A549 (cell line): ENCODE data around the gene FCMR. TPM values are rescaled to one million over a fixed set of nuclear protein-coding genes. Genes with fewer than 3 reads are reported as not detected.

Source experiments
- ATAC-seq, 2 experiments: fragments of 200-7000 bp in 1 of 2; fragments of >200 bp in 1 of 2; cut with Nextera tagmentation in 1 of 2; cut with Tn5 transposase in 1 of 2; 3 replicates each; pipeline versions ENCODE4 v1.8.0 to v1.9.1; 2018 to 2020; ENCODE audit warnings: mild to moderate bottlenecking in 1 of 2, moderate library complexity in 1 of 2
- CTCF ChIA-PET: fragments of 300-600 bp; sonication (Branson Sonifier 250); formaldehyde crosslinking; extraction: SDS; loops from one replicate; lab custom pipeline; 2021; ENCODE audit warnings: antibody characterized with exemption, inconsistent platforms; lab: Yijun Ruan, JAX
- POLR2A ChIA-PET: fragments of 350-600 bp; formaldehyde crosslinking; extraction: SDS; loops from one replicate; lab custom pipeline; 2021; ENCODE audit warnings: antibody characterized with exemption, inconsistent platforms; lab: Yijun Ruan, JAX
- DNase-seq, 2 experiments: peaks; one replicate each; pipeline versions ENCODE4 v3.0.0 to v3.0.0-alpha.2; 2011 to 2016; ENCODE audit warnings: low read depth in 1 of 2, low spot score in 1 of 2
- FAIRE-seq: peaks from 2 replicates; lab custom pipeline; 2011; peaks lifted over from hg19 to GRCh38; lab: Jason Lieb, UNC
- H3K27ac ChIP-seq, 2 experiments: fragments of >200 bp; sonication (Bioruptor Twin); formaldehyde crosslinking; 3 replicates each; pipeline ENCODE4 v1.5.1; 2016 to 2017
- H3K4me1 ChIP-seq: fragments of >200 bp; sonication (Bioruptor Twin); formaldehyde crosslinking; 3 replicates; pipeline ENCODE4 v1.6.1; 2016
- H3K4me2 ChIP-seq: fragments of >200 bp; sonication (Bioruptor Twin); formaldehyde crosslinking; 3 replicates; pipeline ENCODE4 v1.6.1; 2016
- H3K4me3 ChIP-seq: fragments of >200 bp; sonication (Bioruptor Twin); formaldehyde crosslinking; 3 replicates; pipeline ENCODE4 v1.5.1; 2016
- H3K9me3 ChIP-seq: fragments of >200 bp; sonication (Bioruptor Twin); formaldehyde crosslinking; 3 replicates; pipeline ENCODE4 v1.6.1; 2016
- CEBPB ChIP-seq, 2 experiments: fragments of >200 bp in 1 of 2; sonication (Bioruptor Twin) in 1 of 2; formaldehyde crosslinking in 1 of 2; IDR thresholded peaks; 2 replicates each; pipeline ENCODE4 v1.6.1; 2012 to 2016
- CHD2 ChIP-seq: fragments of 150-350 bp; IDR thresholded peaks from 2 replicates; pipeline ENCODE4 v1.6.1; 2014; ENCODE audit warnings: low read length; ENCODE audit not compliant: partially characterized antibody
- CHD4 ChIP-seq: fragments of 200-600 bp; sonication (generic); IDR thresholded peaks from 2 replicates; pipeline ENCODE4 v1.6.1; 2016; ENCODE audit warnings: antibody characterized with exemption, mild to moderate bottlenecking, borderline replicate concordance
- CTCF ChIP-seq: fragments of >200 bp; sonication (Bioruptor Twin); formaldehyde crosslinking; IDR thresholded peaks from 3 replicates; pipeline ENCODE4 v1.5.1; 2016
- E2F6 ChIP-seq: IDR thresholded peaks from 2 replicates; pipeline ENCODE4 v1.6.1; 2012; ENCODE audit warnings: low read depth, borderline replicate concordance
- ELK1 ChIP-seq: fragments of 150-350 bp; IDR thresholded peaks from 2 replicates; pipeline ENCODE4 v1.6.1; 2014; ENCODE audit warnings: low read depth, mild to moderate bottlenecking, low read length
- FOSB ChIP-seq: fragments of 250-450 bp; sonication (Bioruptor Pico); IDR thresholded peaks from 2 replicates; pipeline ENCODE4 v1.5.0; 2020; ENCODE audit warnings: mild to moderate bottlenecking, moderate library complexity
- FOSL2 ChIP-seq, 2 experiments: fragments of 450-650 bp in 1 of 2; fragments of >200 bp in 1 of 2; sonication (Bioruptor Twin) in 1 of 2; formaldehyde crosslinking; IDR thresholded peaks; 2 replicates each; pipeline versions ENCODE4 v1.5.0 to v1.6.1; 2016 to 2020; ENCODE audit warnings: mild to moderate bottlenecking in 1 of 2, moderate library complexity in 1 of 2
- FOXS1 ChIP-seq: fragments of 250-450 bp; sonication (Bioruptor Pico); IDR thresholded peaks from 2 replicates; pipeline ENCODE4 v1.5.0; 2020; ENCODE audit warnings: mild to moderate bottlenecking, moderate library complexity
- HDAC2 ChIP-seq: fragments of 200-600 bp; sonication (generic); IDR thresholded peaks from 2 replicates; pipeline ENCODE4 v1.6.1; 2016
- HES2 ChIP-seq: fragments of >200 bp; sonication (Bioruptor Twin); formaldehyde crosslinking; IDR thresholded peaks from 2 replicates; pipeline ENCODE4 v1.6.1; 2016
- HEYL ChIP-seq: fragments of 250-450 bp; sonication (Bioruptor Pico); IDR thresholded peaks from 2 replicates; pipeline ENCODE4 v1.8.0; 2021; ENCODE audit warnings: mild to moderate bottlenecking, moderate library complexity
- HOXB5 ChIP-seq: fragments of 250-450 bp; sonication (Bioruptor Pico); IDR thresholded peaks from 2 replicates; pipeline ENCODE4 v1.5.0; 2020; ENCODE audit warnings: mild to moderate bottlenecking, moderate library complexity
- JUNB ChIP-seq: fragments of >200 bp; sonication (Bioruptor Twin); formaldehyde crosslinking; IDR thresholded peaks from 2 replicates; pipeline ENCODE4 v1.6.1; 2016
- KDM1A ChIP-seq: fragments of 200-600 bp; sonication (generic); IDR thresholded peaks from 2 replicates; pipeline ENCODE4 v1.6.1; 2016; ENCODE audit warnings: low read depth, mild to moderate bottlenecking
- KDM5A ChIP-seq: fragments of 200-600 bp; sonication (generic); IDR thresholded peaks from 2 replicates; pipeline ENCODE4 v1.6.1; 2016; ENCODE audit warnings: antibody characterized with exemption, mild to moderate bottlenecking
- MAX ChIP-seq: IDR thresholded peaks from 2 replicates; pipeline ENCODE4 v1.6.1; 2012
- MAZ ChIP-seq: fragments of 150-350 bp; IDR thresholded peaks from 2 replicates; pipeline ENCODE4 v1.6.1; 2014; ENCODE audit warnings: antibody characterized with exemption, low read depth, low read length, borderline replicate concordance
- PBX3 ChIP-seq: IDR thresholded peaks from 2 replicates; pipeline ENCODE4 v1.6.1; 2012
- PHF8 ChIP-seq: fragments of 200-600 bp; sonication (generic); IDR thresholded peaks from 2 replicates; pipeline ENCODE4 v1.6.1; 2016; ENCODE audit warnings: low read depth, mild to moderate bottlenecking, antibody characterized with exemption, moderate library complexity, borderline replicate concordance
- POLR2AphosphoS2 ChIP-seq: conservative IDR thresholded peaks from 2 replicates; pipeline ENCODE4 v1.6.1; 2012; ENCODE audit warnings: low read length, improper control_type of control experiment, inconsistent platforms
- RAD21 ChIP-seq, 2 experiments: fragments of >200 bp in 1 of 2; sonication (Bioruptor Twin) in 1 of 2; formaldehyde crosslinking in 1 of 2; IDR thresholded peaks in 1 of 2; conservative IDR thresholded peaks in 1 of 2; 2 replicates in 1 of 2; 3 replicates in 1 of 2; pipeline ENCODE4 v1.6.1; 2012 to 2018; ENCODE audit warnings: inconsistent platforms in 1 of 2
- RCOR1 ChIP-seq: fragments of 150-350 bp; IDR thresholded peaks from 2 replicates; pipeline ENCODE4 v1.6.1; 2014; ENCODE audit warnings: antibody characterized with exemption, low read length, low read depth
- SMC3 ChIP-seq: fragments of >200 bp; sonication (Bioruptor Twin); formaldehyde crosslinking; IDR thresholded peaks from 3 replicates; pipeline ENCODE4 v1.6.1; 2018; ENCODE audit warnings: inconsistent platforms
- USF2 ChIP-seq: fragments of 450-650 bp; IDR thresholded peaks from 2 replicates; pipeline ENCODE4 v1.6.1; 2014; ENCODE audit warnings: antibody characterized with exemption
- ZNF302 ChIP-seq: fragments of 250-450 bp; sonication (Bioruptor Pico); IDR thresholded peaks from 2 replicates; pipeline ENCODE4 v1.9.0; 2021; ENCODE audit warnings: inconsistent platforms, mild to moderate bottlenecking, moderate library complexity
- WGBS: methylation state at CpG from one replicate; pipeline ENCODE4 v1.1.6; 2017; ENCODE audit errors: missing lambda C conversion rate; 5-methylcytosine and 5-hydroxymethylcytosine counted together
- polyA plus RNA-seq, 4 experiments: library from polyadenylated mRNA; depleted of rRNA in 3 of 4; stranded (reverse); fragments of >200 nt; fragmentation: RNase III in 1 of 4; extraction: RNeasy Plus Mini Kit Qiagen cat#74134 plus additional on column Dnase treatment in 1 of 4; gene quantifications; 2 replicates in 3 of 4; 3 replicates in 1 of 4; pipeline ENCODE4 v1.2.3, GENCODE V29; 2011 to 2017

FCMR gene
- polyA plus RNA-seq, 2 of the 4 experiments (the other 2 are of a cell fraction) = 0.19 to 0.93 TPM

GRCh38 chr1:206864939-206865671 lies 56.6 kb downstream of the FCMR start, which contains the start of gene IL20:
Gene IL20 (plus strand): TSS chr1:206865623. CDS start chr1:206865853, 230 bp downstream.
- 51% methylated on average over 19 of the region's 19 CpGs for WGBS
- DNase-seq = peak; percentile 40 to 76
- H3K27ac ChIP-seq = no peak within 1 kb of the TSS

More at GRCh38 chr1:206864939-206865671, 56.6 kb downstream of the FCMR start, which contains the start of gene IL20:
- H3K4me2 ChIP-seq = peak within 1 kb of the TSS; percentile 10; the same call in 1 of the 3 replicates
- CTCF ChIA-PET = interaction anchor here (0.7 to 3.5 kb wide), 15 partner anchors 9 to 635 kb away, joined by 3 to 17 read pairs (median 3); no protein-coding TSS in a partner anchor
- no peak for TF ChIP-seq RCOR1
- no peak for TF ChIP-seq HDAC2
- no peak for TF ChIP-seq FOXS1
- no peak for TF ChIP-seq ZNF302 (CRISPR knock-in tag)
- no peak for TF ChIP-seq USF2
- TF ChIP-seq SMC3 = peak; percentile 66
- no peak for TF ChIP-seq HOXB5
- no peak for TF ChIP-seq PBX3
- TF ChIP-seq CHD4 = no peak
- TF ChIP-seq CEBPB (IDR thresholded peaks at IDR 0.05) = no peak
- TF ChIP-seq MAX = no peak
- TF ChIP-seq FOSL2 (IDR thresholded peaks at IDR 0.05) = no peak
- no peak for TF ChIP-seq FOSL2 (CRISPR knock-in tag; IDR thresholded peaks at IDR 0.05)
- no peak for TF ChIP-seq JUNB
- TF ChIP-seq ELK1 = no peak
- peak; percentile 69 for TF ChIP-seq CTCF
- no peak for TF ChIP-seq FOSB
- no peak for TF ChIP-seq CHD2
- no peak for TF ChIP-seq KDM5A
- TF ChIP-seq E2F6 = no peak
- TF ChIP-seq HES2 = no peak
- no peak for TF ChIP-seq MAZ
- TF ChIP-seq HEYL (CRISPR knock-in tag) = no peak
- TF ChIP-seq POLR2AphosphoS2 = no peak
- TF ChIP-seq KDM1A = no peak
- no peak for TF ChIP-seq PHF8
- peak; percentile 58 to 61 for TF ChIP-seq RAD21 (conservative IDR thresholded peaks at IDR 0.05 in 1 of 2, IDR thresholded peaks at IDR 0.05 in 1 of 2)
- POLR2A ChIA-PET = no interaction called here
- no peak within 1 kb of the TSS for H3K4me3 ChIP-seq
- ATAC-seq = peak in 1 of 2 experiments; percentile 88; a peak in 3 of 6 replicates
- H3K4me1 ChIP-seq = peaks cover 7% of the 10 kb centered on the region; the same call in 1 of the 3 replicates
- peak; percentile 46 for FAIRE-seq
- H3K9me3 ChIP-seq = no peaks in the 10 kb centered on the region
